Activated T-cell treated with anti-CD3 and anti-CD28 coated beads for 48 hours (primary cell): ENCODE results near the gene TNFAIP3.
"Not testable (repeated sequence)": the region's sequence is repeated elsewhere in the genome, so short reads cannot be mapped to it uniquely, and the experiment has no call there.

Experiments
- DNase-seq: peaks from one replicate; pipeline ENCODE4 v3.0.0-alpha.2; 2020; ENCODE audit warnings: low read depth

TNFAIP3 gene

GRCh38 chr6:137866914-137867684 is at the start of gene TNFAIP3:
TSS of gene TNFAIP3 (plus strand) at chr6:137867259. CDS start at chr6:137871228, 3,969 bp downstream.
- DNase-seq, result peak; percentile 95

GRCh38 chr6:137818440-137818839 is 48.6 kb upstream of the TNFAIP3 start:
- DNase-seq, result no peak

- DNase-seq, result no peak
Measured at GRCh38 chr6:137819740-137820139, 47.3 kb upstream of the TNFAIP3 start.

GRCh38 chr6:137820425-137820824 is 46.6 kb upstream of the TNFAIP3 start:
- DNase-seq, result no peak

- no peak for DNase-seq
Measured at GRCh38 chr6:137820952-137821351, 46.1 kb upstream of the TNFAIP3 start.

GRCh38 chr6:137821491-137821890 is 45.6 kb upstream of the TNFAIP3 start:
- DNase-seq, result no peak

GRCh38 chr6:137823826-137824555 is 43.1 kb upstream of the TNFAIP3 start:
- DNase-seq, result peak; percentile 43

GRCh38 chr6:137824556-137824879 is 42.5 kb upstream of the TNFAIP3 start:
- DNase-seq, result no peak

- DNase-seq, result no peak
Measured at GRCh38 chr6:137824896-137825295, 42.2 kb upstream of the TNFAIP3 start.

- no peak for DNase-seq
Measured at GRCh38 chr6:137827411-137827940, 39.6 kb upstream of the TNFAIP3 start.

GRCh38 chr6:137827977-137828810 is 38.9 kb upstream of the TNFAIP3 start:
- DNase-seq, result peak; percentile 38

- DNase-seq, result no peak
Measured at GRCh38 chr6:137829641-137830083, 37.4 kb upstream of the TNFAIP3 start.

GRCh38 chr6:137830511-137830911 is 36.5 kb upstream of the TNFAIP3 start:
- DNase-seq, result no peak

- no peak for DNase-seq
Measured at GRCh38 chr6:137832110-137832509, 34.9 kb upstream of the TNFAIP3 start.

- no peak for DNase-seq
Measured at GRCh38 chr6:137834508-137834907, 32.6 kb upstream of the TNFAIP3 start.

GRCh38 chr6:137836788-137837187 is 30.3 kb upstream of the TNFAIP3 start:
- no peak for DNase-seq

GRCh38 chr6:137838090-137838489 is 29.0 kb upstream of the TNFAIP3 start:
- DNase-seq, result not testable (repeated sequence)

- not testable (repeated sequence) for DNase-seq
Measured at GRCh38 chr6:137838597-137838996, 28.5 kb upstream of the TNFAIP3 start.

GRCh38 chr6:137839076-137839475 is 28.0 kb upstream of the TNFAIP3 start:
- no peak for DNase-seq

- no peak for DNase-seq
Measured at GRCh38 chr6:137840252-137840651, 26.8 kb upstream of the TNFAIP3 start.

- no peak for DNase-seq
Measured at GRCh38 chr6:137843211-137843610, 23.8 kb upstream of the TNFAIP3 start.

- not testable (repeated sequence) for DNase-seq
Measured at GRCh38 chr6:137844327-137844726, 22.7 kb upstream of the TNFAIP3 start.
